Measurements from ENCODE around the gene XPOT. TPM values are rescaled to one million over a fixed set of nuclear protein-coding genes. Genes with fewer than 3 reads are reported as not detected.

XPOT gene
- total RNA-seq, 1 donor from 2014 or later = 58.5 TPM

GRCh38 chr12:64385468-64385867 is 18.7 kb upstream of the XPOT start:
- H3K4me1 Mint-ChIP-seq = peaks cover 5% of the 10 kb centered on the region
- H3K36me3 Mint-ChIP-seq = no peaks in the 10 kb centered on the region
- H3K27me3 Mint-ChIP-seq (ENCODE audit: low read depth) = no peaks in the 10 kb centered on the region
- H3K4me3 Mint-ChIP-seq = no peak overlapping the region
- TF ChIP-seq CTCF (IDR thresholded peaks at IDR 0.05; ENCODE audit: unreplicated experiment) = no peak
- no peak for DNase-seq (ENCODE audit: low spot score in 2 of 2, unreplicated experiment in 2 of 2)
- no peak overlapping the region for H3K27ac Mint-ChIP-seq
- peaks cover 14% of the 10 kb centered on the region for H3K9me3 Mint-ChIP-seq

- Mint-ChIP-seq H3K4me1 (peaks cover 5% of the 10 kb centered on the region), H3K4me3 (no peak overlapping the region), H3K9me3 (no peaks in the 10 kb centered on the region), H3K27me3 (ENCODE audit: low read depth) (no peaks in the 10 kb centered on the region), H3K27ac (no peak overlapping the region), H3K36me3 (no peaks in the 10 kb centered on the region)
- no peak for DNase-seq (ENCODE audit: low spot score in 2 of 2, unreplicated experiment in 2 of 2)
- TF ChIP-seq CTCF (IDR thresholded peaks at IDR 0.05; ENCODE audit: unreplicated experiment) = no peak
Observed at GRCh38 chr12:64387197-64387816, 16.9 kb upstream of the XPOT start.

GRCh38 chr12:64389154-64389553 is 15.0 kb upstream of the XPOT start:
- Mint-ChIP-seq H3K36me3 (no peaks in the 10 kb centered on the region), H3K9me3 (no peaks in the 10 kb centered on the region), H3K4me1 (peaks cover 5% of the 10 kb centered on the region), H3K27ac (no peak overlapping the region), H3K4me3 (no peak overlapping the region), H3K27me3 (ENCODE audit: low read depth) (no peaks in the 10 kb centered on the region)
- DNase-seq (ENCODE audit: low spot score in 2 of 2, unreplicated experiment in 2 of 2) = no peak
- TF ChIP-seq CTCF (IDR thresholded peaks at IDR 0.05; ENCODE audit: unreplicated experiment) = no peak

GRCh38 chr12:64390275-64390851 is 13.8 kb upstream of the XPOT start, which contains the start of gene C12orf56:
Gene C12orf56 (minus strand): TSS chr12:64390758. CDS start chr12:64390565, 193 bp downstream.
- H3K4me3 Mint-ChIP-seq = no peak within 1 kb of the TSS
- H3K9me3 Mint-ChIP-seq = no peaks in the 10 kb centered on the region
- TF ChIP-seq CTCF (IDR thresholded peaks at IDR 0.05; ENCODE audit: unreplicated experiment) = no peak
- H3K36me3 Mint-ChIP-seq = no peaks in the 10 kb centered on the region
- no peak for DNase-seq (ENCODE audit: low spot score in 2 of 2, unreplicated experiment in 2 of 2)
- H3K27ac Mint-ChIP-seq = no peak within 1 kb of the TSS
- H3K27me3 Mint-ChIP-seq (ENCODE audit: low read depth) = no peaks in the 10 kb centered on the region
- H3K4me1 Mint-ChIP-seq = peaks cover 5% of the 10 kb centered on the region

GRCh38 chr12:64392221-64392620 is 12.0 kb upstream of the XPOT start:
- Mint-ChIP-seq H3K36me3 (no peaks in the 10 kb centered on the region), H3K27ac (no peak overlapping the region), H3K9me3 (no peaks in the 10 kb centered on the region), H3K4me3 (no peak overlapping the region), H3K27me3 (ENCODE audit: low read depth) (no peaks in the 10 kb centered on the region), H3K4me1 (peaks cover 2% of the 10 kb centered on the region)
- no peak for DNase-seq (ENCODE audit: low spot score in 2 of 2, unreplicated experiment in 2 of 2)
- TF ChIP-seq CTCF (IDR thresholded peaks at IDR 0.05; ENCODE audit: unreplicated experiment) = no peak
